WTC11 (cell line): ENCODE results near the gene PRKN. TPM values are rescaled to one million over a fixed set of nuclear protein-coding genes. Genes with fewer than 3 reads are reported as not detected.

Experiments
- ATAC-seq: fragments of 200-7000 bp; cut with Tn5 transposase; 2 replicates; pipeline ENCODE4 v1.10.0; 2021; ENCODE audit warnings: mild to moderate bottlenecking, moderate library complexity
- CTCF ChIA-PET: fragments of 300-600 bp; sonication (Branson Sonifier 250); formaldehyde crosslinking; loops from one replicate; lab custom pipeline; 2021; ENCODE audit warnings: antibody characterized with exemption; lab: Charles Lee
- POLR2A ChIA-PET: fragments of 350-600 bp; sonication (Branson Sonifier 250); formaldehyde crosslinking; loops from one replicate; lab custom pipeline; 2021; ENCODE audit warnings: antibody characterized with exemption; lab: Charles Lee
- DNase-seq: peaks from one replicate; pipeline ENCODE4 v3.0.0; 2021; ENCODE audit warnings: low spot score
- H3K27ac Mint-ChIP-seq: 2 replicates; pipeline ENCODE4 v1.8.0; 2021; ENCODE audit warnings: mixed read lengths
- H3K27me3 Mint-ChIP-seq: 2 replicates; pipeline ENCODE4 v1.8.0; 2021; ENCODE audit warnings: low read depth, mild to moderate bottlenecking, moderate library complexity, mixed read lengths
- H3K36me3 Mint-ChIP-seq: 2 replicates; pipeline ENCODE4 v1.8.0; 2021; ENCODE audit warnings: mixed read lengths
- H3K4me1 Mint-ChIP-seq: 2 replicates; pipeline ENCODE4 v1.8.0; 2022; ENCODE audit warnings: mixed read lengths
- H3K4me3 Mint-ChIP-seq: 2 replicates; pipeline ENCODE4 v1.8.0; 2021; ENCODE audit warnings: mild to moderate bottlenecking, moderate library complexity, mixed read lengths
- H3K9me3 Mint-ChIP-seq: 2 replicates; pipeline ENCODE4 v1.8.0; 2021; ENCODE audit warnings: mixed read lengths
- ATF1 ChIP-seq: sonication (generic); formaldehyde crosslinking; IDR thresholded peaks from 2 replicates; pipeline ENCODE4 v1.8.1; 2023; ENCODE audit warnings: mild to moderate bottlenecking, moderate library complexity, missing genetic modification reagents
- ESRRA ChIP-seq: sonication (generic); formaldehyde crosslinking; IDR thresholded peaks from 2 replicates; pipeline ENCODE4 v1.8.1; 2022; ENCODE audit warnings: mild to moderate bottlenecking, missing genetic modification reagents, borderline replicate concordance
- GRHL2 ChIP-seq: fragments of 250-450 bp; sonication (Bioruptor Pico); IDR thresholded peaks from 2 replicates; pipeline ENCODE4 v1.8.0; 2022; ENCODE audit warnings: mild to moderate bottlenecking, moderate library complexity; ENCODE audit not compliant: insufficient replicate concordance, severe bottlenecking
- HMGA2 ChIP-seq: fragments of 250-450 bp; sonication (Bioruptor Pico); IDR thresholded peaks from 2 replicates; pipeline ENCODE4 v1.4.0; 2021; ENCODE audit warnings: mild to moderate bottlenecking, moderate library complexity
- KAT7 ChIP-seq: sonication (generic); formaldehyde crosslinking; IDR thresholded peaks from 2 replicates; pipeline ENCODE4 v1.8.1; 2023; ENCODE audit warnings: missing genetic modification reagents, mild to moderate bottlenecking, borderline replicate concordance
- NR2C2 ChIP-seq: sonication (generic); formaldehyde crosslinking; IDR thresholded peaks from 2 replicates; pipeline ENCODE4 v1.8.0; 2022; ENCODE audit warnings: mild to moderate bottlenecking, missing genetic modification reagents
- SMAD3 ChIP-seq: sonication (generic); formaldehyde crosslinking; IDR thresholded peaks from 2 replicates; pipeline ENCODE4 v1.8.0; 2022; ENCODE audit warnings: missing genetic modification reagents, mild to moderate bottlenecking, borderline replicate concordance
- SP1 ChIP-seq: sonication (generic); formaldehyde crosslinking; conservative IDR thresholded peaks from 2 replicates; pipeline ENCODE4 v1.8.1; 2022; ENCODE audit warnings: missing genetic modification reagents
- TEAD4 ChIP-seq: sonication (generic); formaldehyde crosslinking; IDR thresholded peaks from 2 replicates; pipeline ENCODE4 v1.8.0; 2022; ENCODE audit warnings: mild to moderate bottlenecking, missing genetic modification reagents
- total RNA-seq: library from RNA; stranded (reverse); gene quantifications from 3 replicates; pipeline ENCODE4 v1.2.3, GENCODE V29; 2021
- TF ChIP-seq, protein P1 (sequence below): sonication (generic); formaldehyde crosslinking; conservative IDR thresholded peaks from 2 replicates; pipeline ENCODE4 v1.8.1; 2022; ENCODE audit warnings: mild to moderate bottlenecking, missing genetic modification reagents
- TF ChIP-seq, protein P2 (sequence below): sonication (generic); formaldehyde crosslinking; IDR thresholded peaks from 2 replicates; pipeline ENCODE4 v1.8.1; 2023; ENCODE audit warnings: mild to moderate bottlenecking, moderate library complexity, missing genetic modification reagents
- TF ChIP-seq, protein P3 (sequence below): fragments of 200-600 bp; IDR thresholded peaks from 2 replicates; pipeline ENCODE4 v1.8.0; 2022; ENCODE audit warnings: antibody characterized with exemption
- TF ChIP-seq, protein P4 (sequence below): sonication (generic); formaldehyde crosslinking; IDR thresholded peaks from 2 replicates; pipeline ENCODE4 v1.8.0; 2023; ENCODE audit warnings: missing genetic modification reagents
- TF ChIP-seq, protein P5 (sequence below): fragments of 250-450 bp; sonication (Bioruptor Pico); IDR thresholded peaks from 2 replicates; pipeline ENCODE4 v1.9.0; 2021; ENCODE audit warnings: mild to moderate bottlenecking
- TF ChIP-seq, protein P6 (sequence below): sonication (generic); formaldehyde crosslinking; IDR thresholded peaks from 2 replicates; pipeline ENCODE4 v1.8.1; 2022; ENCODE audit warnings: mild to moderate bottlenecking, missing genetic modification reagents, moderate library complexity, borderline replicate concordance
- TF ChIP-seq, protein P7 (sequence below): sonication (generic); formaldehyde crosslinking; IDR thresholded peaks from 2 replicates; pipeline ENCODE4 v1.8.1; 2022; ENCODE audit warnings: mild to moderate bottlenecking, moderate library complexity, missing genetic modification reagents
- TF ChIP-seq, protein P8 (sequence below): fragments of 250-450 bp; sonication (Bioruptor Pico); IDR thresholded peaks from 2 replicates; pipeline ENCODE4 v2.1.2; 2022; ENCODE audit warnings: mild to moderate bottlenecking, moderate library complexity
- TF ChIP-seq, protein P9 (sequence below): fragments of 250-450 bp; sonication (Bioruptor Pico); IDR thresholded peaks from 2 replicates; pipeline ENCODE4 v1.8.0; 2021; ENCODE audit warnings: mild to moderate bottlenecking
- TF ChIP-seq, protein P10 (sequence below): sonication (generic); formaldehyde crosslinking; IDR thresholded peaks from 2 replicates; pipeline ENCODE4 v1.8.1; 2022; ENCODE audit warnings: low read depth, mild to moderate bottlenecking, moderate library complexity, missing genetic modification reagents, borderline replicate concordance

The PRKN gene
- total RNA-seq, 1 experiment from 2014 or later = 0.59 TPM

DNA sequence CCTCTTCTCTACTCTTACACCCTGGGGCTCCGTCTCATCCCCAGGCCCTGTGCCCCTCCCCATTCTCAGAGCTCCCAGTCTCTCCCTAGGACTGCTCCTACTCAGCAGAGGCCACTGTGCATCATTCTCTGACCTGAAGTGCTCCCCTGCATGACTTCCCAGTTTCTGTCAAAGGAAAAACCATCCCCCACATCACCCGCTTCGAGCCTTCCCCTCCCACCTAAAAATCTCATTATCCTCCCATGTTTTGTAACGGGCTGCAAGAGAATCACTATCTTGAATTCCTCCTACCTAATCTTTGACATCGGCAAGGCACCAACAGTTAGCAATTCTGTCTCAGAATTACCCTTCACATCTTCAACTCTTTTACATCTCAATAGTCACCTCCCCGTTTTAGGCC, 463.0 kb downstream of the PRKN start:
- H3K9me3 Mint-ChIP-seq = no peaks in the 10 kb centered on the region
- peaks cover 11% of the 10 kb centered on the region for H3K4me1 Mint-ChIP-seq
- DNase-seq (no peak), ATAC-seq (peak; percentile 36)
- ChIA-PET CTCF (no interaction called here), POLR2A (no interaction called here)
- H3K36me3 Mint-ChIP-seq = no peaks in the 10 kb centered on the region
- no peaks in the 10 kb centered on the region for H3K27me3 Mint-ChIP-seq
- H3K27ac Mint-ChIP-seq = no peak overlapping the region
- H3K4me3 Mint-ChIP-seq = no peak overlapping the region
- TF ChIP-seq ATF1 (CRISPR knock-in tag) = no peak
- TF ChIP-seq, protein P1, sequence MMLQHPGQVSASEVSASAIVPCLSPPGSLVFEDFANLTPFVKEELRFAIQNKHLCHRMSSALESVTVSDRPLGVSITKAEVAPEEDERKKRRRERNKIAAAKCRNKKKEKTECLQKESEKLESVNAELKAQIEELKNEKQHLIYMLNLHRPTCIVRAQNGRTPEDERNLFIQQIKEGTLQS (CRISPR knock-in tag) = no peak
- no peak for TF ChIP-seq NR2C2 (CRISPR knock-in tag)
- TF ChIP-seq HMGA2 (CRISPR knock-in tag) = no peak
- TF ChIP-seq, protein P2, sequence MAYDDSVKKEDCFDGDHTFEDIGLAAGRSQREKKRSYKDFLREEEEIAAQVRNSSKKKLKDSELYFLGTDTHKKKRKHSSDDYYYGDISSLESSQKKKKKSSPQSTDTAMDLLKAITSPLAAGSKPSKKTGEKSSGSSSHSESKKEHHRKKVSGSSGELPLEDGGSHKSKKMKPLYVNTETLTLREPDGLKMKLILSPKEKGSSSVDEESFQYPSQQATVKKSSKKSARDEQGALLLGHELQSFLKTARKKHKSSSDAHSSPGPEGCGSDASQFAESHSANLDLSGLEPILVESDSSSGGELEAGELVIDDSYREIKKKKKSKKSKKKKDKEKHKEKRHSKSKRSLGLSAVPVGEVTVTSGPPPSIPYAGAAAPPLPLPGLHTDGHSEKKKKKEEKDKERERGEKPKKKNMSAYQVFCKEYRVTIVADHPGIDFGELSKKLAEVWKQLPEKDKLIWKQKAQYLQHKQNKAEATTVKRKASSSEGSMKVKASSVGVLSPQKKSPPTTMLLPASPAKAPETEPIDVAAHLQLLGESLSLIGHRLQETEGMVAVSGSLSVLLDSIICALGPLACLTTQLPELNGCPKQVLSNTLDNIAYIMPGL (CRISPR knock-in tag) = no peak

DNA sequence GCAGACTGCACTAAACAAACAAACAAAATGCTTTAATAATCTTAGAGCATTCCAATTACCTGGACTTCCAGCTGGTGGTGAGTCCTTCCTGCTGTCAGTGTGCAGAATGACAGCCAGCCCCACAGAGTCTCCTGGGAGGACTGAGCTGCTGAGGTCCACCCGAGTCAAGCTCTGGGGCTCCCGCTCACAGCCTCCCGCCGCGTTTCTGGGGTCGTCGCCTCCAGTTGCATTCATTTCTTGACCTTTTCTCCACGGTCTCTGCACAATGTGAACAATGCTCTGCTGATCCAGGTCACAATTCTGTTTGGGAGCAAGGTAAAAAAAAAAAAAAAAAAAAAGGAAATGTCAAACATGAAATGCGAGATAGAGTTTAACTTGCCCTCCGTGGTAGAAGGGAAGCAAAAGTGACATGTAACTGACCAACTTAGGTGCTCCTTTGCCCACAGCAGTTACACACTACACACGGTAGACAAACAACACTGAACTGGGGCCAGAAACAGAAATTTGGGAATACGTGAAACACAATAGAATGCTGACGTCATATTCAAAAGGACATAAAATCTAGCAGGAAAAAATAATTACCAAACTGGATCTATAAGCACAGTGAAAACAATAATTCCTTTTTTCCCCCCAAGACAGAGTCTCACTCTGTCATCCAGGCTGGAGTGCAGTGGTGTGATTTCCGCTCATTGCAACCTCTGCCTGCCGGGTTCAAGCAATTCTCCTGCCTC, 464.9 kb downstream of the PRKN start:
- H3K27ac Mint-ChIP-seq = no peak overlapping the region
- H3K9me3 Mint-ChIP-seq = no peaks in the 10 kb centered on the region
- no peak overlapping the region for H3K4me3 Mint-ChIP-seq
- ATAC-seq (no peak), DNase-seq (no peak)
- CTCF ChIA-PET = no interaction called here
- H3K4me1 Mint-ChIP-seq = peaks cover 11% of the 10 kb centered on the region
- H3K27me3 Mint-ChIP-seq = no peaks in the 10 kb centered on the region
- H3K36me3 Mint-ChIP-seq = no peaks in the 10 kb centered on the region
- POLR2A ChIA-PET = no interaction called here
- TF ChIP-seq TEAD4 (CRISPR knock-in tag) (no peak), SP1 (CRISPR knock-in tag) (no peak), SMAD3 (CRISPR knock-in tag) (no peak), ESRRA (CRISPR knock-in tag) (no peak), GRHL2 (no peak), ATF1 (CRISPR knock-in tag) (no peak), KAT7 (CRISPR knock-in tag) (no peak)
- TF ChIP-seq, protein P3, sequence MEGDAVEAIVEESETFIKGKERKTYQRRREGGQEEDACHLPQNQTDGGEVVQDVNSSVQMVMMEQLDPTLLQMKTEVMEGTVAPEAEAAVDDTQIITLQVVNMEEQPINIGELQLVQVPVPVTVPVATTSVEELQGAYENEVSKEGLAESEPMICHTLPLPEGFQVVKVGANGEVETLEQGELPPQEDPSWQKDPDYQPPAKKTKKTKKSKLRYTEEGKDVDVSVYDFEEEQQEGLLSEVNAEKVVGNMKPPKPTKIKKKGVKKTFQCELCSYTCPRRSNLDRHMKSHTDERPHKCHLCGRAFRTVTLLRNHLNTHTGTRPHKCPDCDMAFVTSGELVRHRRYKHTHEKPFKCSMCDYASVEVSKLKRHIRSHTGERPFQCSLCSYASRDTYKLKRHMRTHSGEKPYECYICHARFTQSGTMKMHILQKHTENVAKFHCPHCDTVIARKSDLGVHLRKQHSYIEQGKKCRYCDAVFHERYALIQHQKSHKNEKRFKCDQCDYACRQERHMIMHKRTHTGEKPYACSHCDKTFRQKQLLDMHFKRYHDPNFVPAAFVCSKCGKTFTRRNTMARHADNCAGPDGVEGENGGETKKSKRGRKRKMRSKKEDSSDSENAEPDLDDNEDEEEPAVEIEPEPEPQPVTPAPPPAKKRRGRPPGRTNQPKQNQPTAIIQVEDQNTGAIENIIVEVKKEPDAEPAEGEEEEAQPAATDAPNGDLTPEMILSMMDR = no peak
- TF ChIP-seq, protein P4, sequence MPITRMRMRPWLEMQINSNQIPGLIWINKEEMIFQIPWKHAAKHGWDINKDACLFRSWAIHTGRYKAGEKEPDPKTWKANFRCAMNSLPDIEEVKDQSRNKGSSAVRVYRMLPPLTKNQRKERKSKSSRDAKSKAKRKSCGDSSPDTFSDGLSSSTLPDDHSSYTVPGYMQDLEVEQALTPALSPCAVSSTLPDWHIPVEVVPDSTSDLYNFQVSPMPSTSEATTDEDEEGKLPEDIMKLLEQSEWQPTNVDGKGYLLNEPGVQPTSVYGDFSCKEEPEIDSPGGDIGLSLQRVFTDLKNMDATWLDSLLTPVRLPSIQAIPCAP = no peak
- TF ChIP-seq, protein P5, sequence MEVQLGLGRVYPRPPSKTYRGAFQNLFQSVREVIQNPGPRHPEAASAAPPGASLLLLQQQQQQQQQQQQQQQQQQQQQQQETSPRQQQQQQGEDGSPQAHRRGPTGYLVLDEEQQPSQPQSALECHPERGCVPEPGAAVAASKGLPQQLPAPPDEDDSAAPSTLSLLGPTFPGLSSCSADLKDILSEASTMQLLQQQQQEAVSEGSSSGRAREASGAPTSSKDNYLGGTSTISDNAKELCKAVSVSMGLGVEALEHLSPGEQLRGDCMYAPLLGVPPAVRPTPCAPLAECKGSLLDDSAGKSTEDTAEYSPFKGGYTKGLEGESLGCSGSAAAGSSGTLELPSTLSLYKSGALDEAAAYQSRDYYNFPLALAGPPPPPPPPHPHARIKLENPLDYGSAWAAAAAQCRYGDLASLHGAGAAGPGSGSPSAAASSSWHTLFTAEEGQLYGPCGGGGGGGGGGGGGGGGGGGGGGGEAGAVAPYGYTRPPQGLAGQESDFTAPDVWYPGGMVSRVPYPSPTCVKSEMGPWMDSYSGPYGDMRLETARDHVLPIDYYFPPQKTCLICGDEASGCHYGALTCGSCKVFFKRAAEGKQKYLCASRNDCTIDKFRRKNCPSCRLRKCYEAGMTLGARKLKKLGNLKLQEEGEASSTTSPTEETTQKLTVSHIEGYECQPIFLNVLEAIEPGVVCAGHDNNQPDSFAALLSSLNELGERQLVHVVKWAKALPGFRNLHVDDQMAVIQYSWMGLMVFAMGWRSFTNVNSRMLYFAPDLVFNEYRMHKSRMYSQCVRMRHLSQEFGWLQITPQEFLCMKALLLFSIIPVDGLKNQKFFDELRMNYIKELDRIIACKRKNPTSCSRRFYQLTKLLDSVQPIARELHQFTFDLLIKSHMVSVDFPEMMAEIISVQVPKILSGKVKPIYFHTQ (CRISPR knock-in tag) = no peak
- TF ChIP-seq, protein P6, sequence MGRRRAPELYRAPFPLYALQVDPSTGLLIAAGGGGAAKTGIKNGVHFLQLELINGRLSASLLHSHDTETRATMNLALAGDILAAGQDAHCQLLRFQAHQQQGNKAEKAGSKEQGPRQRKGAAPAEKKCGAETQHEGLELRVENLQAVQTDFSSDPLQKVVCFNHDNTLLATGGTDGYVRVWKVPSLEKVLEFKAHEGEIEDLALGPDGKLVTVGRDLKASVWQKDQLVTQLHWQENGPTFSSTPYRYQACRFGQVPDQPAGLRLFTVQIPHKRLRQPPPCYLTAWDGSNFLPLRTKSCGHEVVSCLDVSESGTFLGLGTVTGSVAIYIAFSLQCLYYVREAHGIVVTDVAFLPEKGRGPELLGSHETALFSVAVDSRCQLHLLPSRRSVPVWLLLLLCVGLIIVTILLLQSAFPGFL (CRISPR knock-in tag) = no peak
- TF ChIP-seq, protein P7, sequence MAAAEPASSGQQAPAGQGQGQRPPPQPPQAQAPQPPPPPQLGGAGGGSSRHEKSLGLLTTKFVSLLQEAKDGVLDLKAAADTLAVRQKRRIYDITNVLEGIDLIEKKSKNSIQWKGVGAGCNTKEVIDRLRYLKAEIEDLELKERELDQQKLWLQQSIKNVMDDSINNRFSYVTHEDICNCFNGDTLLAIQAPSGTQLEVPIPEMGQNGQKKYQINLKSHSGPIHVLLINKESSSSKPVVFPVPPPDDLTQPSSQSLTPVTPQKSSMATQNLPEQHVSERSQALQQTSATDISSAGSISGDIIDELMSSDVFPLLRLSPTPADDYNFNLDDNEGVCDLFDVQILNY = no peak
- TF ChIP-seq, protein P8, sequence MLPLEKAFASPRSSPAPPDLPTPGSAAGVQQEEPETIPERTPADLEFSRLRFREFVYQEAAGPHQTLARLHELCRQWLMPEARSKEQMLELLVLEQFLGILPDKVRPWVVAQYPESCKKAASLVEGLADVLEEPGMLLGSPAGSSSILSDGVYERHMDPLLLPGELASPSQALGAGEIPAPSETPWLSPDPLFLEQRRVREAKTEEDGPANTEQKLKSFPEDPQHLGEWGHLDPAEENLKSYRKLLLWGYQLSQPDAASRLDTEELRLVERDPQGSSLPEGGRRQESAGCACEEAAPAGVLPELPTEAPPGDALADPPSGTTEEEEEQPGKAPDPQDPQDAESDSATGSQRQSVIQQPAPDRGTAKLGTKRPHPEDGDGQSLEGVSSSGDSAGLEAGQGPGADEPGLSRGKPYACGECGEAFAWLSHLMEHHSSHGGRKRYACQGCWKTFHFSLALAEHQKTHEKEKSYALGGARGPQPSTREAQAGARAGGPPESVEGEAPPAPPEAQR (CRISPR knock-in tag) = no peak
- TF ChIP-seq, protein P9, sequence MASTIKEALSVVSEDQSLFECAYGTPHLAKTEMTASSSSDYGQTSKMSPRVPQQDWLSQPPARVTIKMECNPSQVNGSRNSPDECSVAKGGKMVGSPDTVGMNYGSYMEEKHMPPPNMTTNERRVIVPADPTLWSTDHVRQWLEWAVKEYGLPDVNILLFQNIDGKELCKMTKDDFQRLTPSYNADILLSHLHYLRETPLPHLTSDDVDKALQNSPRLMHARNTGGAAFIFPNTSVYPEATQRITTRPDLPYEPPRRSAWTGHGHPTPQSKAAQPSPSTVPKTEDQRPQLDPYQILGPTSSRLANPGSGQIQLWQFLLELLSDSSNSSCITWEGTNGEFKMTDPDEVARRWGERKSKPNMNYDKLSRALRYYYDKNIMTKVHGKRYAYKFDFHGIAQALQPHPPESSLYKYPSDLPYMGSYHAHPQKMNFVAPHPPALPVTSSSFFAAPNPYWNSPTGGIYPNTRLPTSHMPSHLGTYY (CRISPR knock-in tag) = no peak
- TF ChIP-seq, protein P10, sequence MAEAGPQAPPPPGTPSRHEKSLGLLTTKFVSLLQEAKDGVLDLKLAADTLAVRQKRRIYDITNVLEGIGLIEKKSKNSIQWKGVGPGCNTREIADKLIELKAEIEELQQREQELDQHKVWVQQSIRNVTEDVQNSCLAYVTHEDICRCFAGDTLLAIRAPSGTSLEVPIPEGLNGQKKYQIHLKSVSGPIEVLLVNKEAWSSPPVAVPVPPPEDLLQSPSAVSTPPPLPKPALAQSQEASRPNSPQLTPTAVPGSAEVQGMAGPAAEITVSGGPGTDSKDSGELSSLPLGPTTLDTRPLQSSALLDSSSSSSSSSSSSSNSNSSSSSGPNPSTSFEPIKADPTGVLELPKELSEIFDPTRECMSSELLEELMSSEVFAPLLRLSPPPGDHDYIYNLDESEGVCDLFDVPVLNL (CRISPR knock-in tag) = no peak
